Measurements from ENCODE around the gene APOM.

APOM gene

GRCh38 chr6:31677955-31678354 lies 22.3 kb downstream of the APOM start:
- no peak for DNase-seq (ENCODE audit: extremely low read depth in 1 of 2, low read depth in 1 of 2)

- peak in 1 of 2 donors; percentile 25 for DNase-seq (ENCODE audit: extremely low read depth in 1 of 2, low read depth in 1 of 2)
These were observed 24.8 kb downstream of the APOM start, which contains the start of gene LY6G5C for GRCh38 chr6:31680226-31681134. LY6G5C (minus strand) TSS chr6:31681067; CDS start chr6:31680373, 694 bp downstream.

GRCh38 chr6:31681135-31681671 lies 25.5 kb downstream of the APOM start:
- no peak for DNase-seq (ENCODE audit: extremely low read depth in 1 of 2, low read depth in 1 of 2)

GRCh38 chr6:31683591-31683990 lies 27.9 kb downstream of the APOM start:
- no peak for DNase-seq (ENCODE audit: extremely low read depth in 1 of 2, low read depth in 1 of 2)

- no peak for DNase-seq (ENCODE audit: extremely low read depth in 1 of 2, low read depth in 1 of 2)
These were observed 30.8 kb downstream of the APOM start for GRCh38 chr6:31686483-31686882.

GRCh38 chr6:31687321-31687720 lies 31.6 kb downstream of the APOM start:
- no peak for DNase-seq (ENCODE audit: extremely low read depth in 1 of 2, low read depth in 1 of 2)

- DNase-seq (ENCODE audit: extremely low read depth in 1 of 2, low read depth in 1 of 2) = no peak
These were observed 32.4 kb downstream of the APOM start for GRCh38 chr6:31687860-31688693.

GRCh38 chr6:31689249-31690110 lies 33.8 kb downstream of the APOM start:
- DNase-seq (ENCODE audit: extremely low read depth in 1 of 2, low read depth in 1 of 2) = no peak

GRCh38 chr6:31690231-31691077 lies 34.8 kb downstream of the APOM start:
- no peak for DNase-seq (ENCODE audit: extremely low read depth in 1 of 2, low read depth in 1 of 2)

- no peak for DNase-seq (ENCODE audit: extremely low read depth in 1 of 2, low read depth in 1 of 2)
These were observed 35.4 kb downstream of the APOM start for GRCh38 chr6:31691078-31691463.

GRCh38 chr6:31691564-31692108 lies 35.9 kb downstream of the APOM start:
- DNase-seq (ENCODE audit: extremely low read depth in 1 of 2, low read depth in 1 of 2) = no peak

GRCh38 chr6:31692353-31692752 lies 36.7 kb downstream of the APOM start:
- DNase-seq (ENCODE audit: extremely low read depth in 1 of 2, low read depth in 1 of 2) = no peak

- no peak for DNase-seq (ENCODE audit: extremely low read depth in 1 of 2, low read depth in 1 of 2)
These were observed 37.2 kb downstream of the APOM start for GRCh38 chr6:31692886-31693285.

GRCh38 chr6:31693535-31693934 lies 37.8 kb downstream of the APOM start:
- no peak for DNase-seq (ENCODE audit: extremely low read depth in 1 of 2, low read depth in 1 of 2)

- no peak for DNase-seq (ENCODE audit: extremely low read depth in 1 of 2, low read depth in 1 of 2)
These were observed 41.9 kb downstream of the APOM start for GRCh38 chr6:31697555-31697954.

GRCh38 chr6:31700740-31701401 lies 45.2 kb downstream of the APOM start:
- no peak for DNase-seq (ENCODE audit: extremely low read depth in 1 of 2, low read depth in 1 of 2)

GRCh38 chr6:31701666-31702404 lies 46.1 kb downstream of the APOM start:
- DNase-seq (ENCODE audit: extremely low read depth in 1 of 2, low read depth in 1 of 2) = no peak

GRCh38 chr6:31702405-31702818 lies 46.7 kb downstream of the APOM start:
- DNase-seq (ENCODE audit: extremely low read depth in 1 of 2, low read depth in 1 of 2) = no peak

All from activated CD8-positive, alpha-beta memory T cell treated with anti-CD3 and anti-CD28 coated beads for 1 hour (primary cell).